NCI-H82 treated with DMSO at 0.1 percent for 48 hours (cell line): Measurements from ENCODE around the gene PAQR6.
A peak's percentile ranks its signal among the peaks of the same experiment; 100 is the strongest.
"Not testable (repeated sequence)": the region's sequence is repeated elsewhere in the genome, so short reads cannot be mapped to it uniquely, and the experiment has no call there.

Experiments used
- DNase-seq: peaks from one replicate; lab custom pipeline; 2025; ENCODE audit not compliant: unreplicated experiment; lab: John Stamatoyannopoulos, UW

Gene PAQR6

DNA sequence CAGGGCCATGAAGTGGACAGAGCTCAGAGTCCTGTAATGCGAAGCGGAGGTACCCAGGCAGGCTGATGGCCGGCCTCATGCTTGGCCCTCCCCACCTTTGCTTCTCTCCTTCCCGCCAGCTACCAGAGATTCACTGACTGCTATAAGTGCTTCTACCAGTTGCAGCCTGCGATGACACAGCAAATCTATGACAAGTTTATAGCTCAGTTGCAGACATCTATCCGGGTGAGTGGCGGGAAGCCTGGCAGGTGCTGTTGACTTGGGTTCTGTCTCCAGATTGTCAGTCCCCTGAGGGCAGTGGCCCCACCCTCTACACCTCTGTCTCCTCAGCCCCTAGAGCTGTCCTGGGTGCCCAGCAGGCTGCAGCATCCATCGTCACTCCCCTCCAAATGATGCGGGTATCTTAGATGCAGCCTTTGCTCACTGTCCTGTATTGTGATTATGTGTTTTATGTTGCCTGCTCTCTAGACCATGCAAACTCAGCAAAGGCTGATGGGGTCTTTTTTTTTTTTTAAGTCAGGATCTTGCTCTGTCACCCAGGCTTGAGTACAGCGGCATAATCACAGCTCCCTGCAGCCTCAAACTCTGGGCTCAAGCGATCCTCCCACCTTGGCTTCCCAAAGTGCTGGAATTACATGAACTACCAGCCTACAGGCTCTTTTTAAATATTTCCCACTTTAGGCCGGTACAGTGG is 15.5 kb downstream of the PAQR6 start:
- DNase-seq: no peak

GRCh38 chr1:156230473-156230837 is 17.4 kb downstream of the PAQR6 start:
- no peak for DNase-seq

DNA sequence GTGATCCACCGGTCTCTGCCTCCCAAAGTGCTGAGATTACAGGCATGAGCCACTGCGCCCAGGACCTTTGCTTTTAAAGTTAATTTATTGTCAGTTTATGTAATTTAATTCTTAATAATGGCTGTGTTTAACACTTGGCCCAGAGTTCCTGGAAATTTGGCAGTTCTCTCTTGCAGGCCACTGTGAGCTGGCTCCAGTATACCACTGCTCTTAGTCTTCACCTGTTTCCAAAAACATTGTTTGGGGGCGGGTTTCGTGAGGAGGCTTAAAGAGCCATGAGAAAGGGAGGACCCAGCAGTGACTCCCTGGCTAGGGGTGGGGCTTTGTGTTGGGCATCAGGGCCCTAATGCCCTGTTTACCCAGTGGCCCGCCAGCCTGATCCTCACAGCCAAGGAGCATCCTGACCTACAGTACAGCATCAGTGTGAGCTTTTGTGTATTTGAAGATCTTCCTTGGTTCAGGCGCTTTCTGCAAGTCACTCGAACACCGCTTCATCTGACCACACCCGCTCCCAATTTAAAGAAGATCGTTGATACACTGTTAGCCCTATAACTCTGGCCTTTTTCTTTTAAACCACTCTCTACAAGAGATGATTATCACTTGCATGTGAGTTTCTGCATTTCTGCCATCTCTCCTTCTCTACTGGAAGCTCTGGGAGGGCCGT is 17.9 kb downstream of the PAQR6 start:
- no peak for DNase-seq

GRCh38 chr1:156228501-156228900 is 19.4 kb downstream of the PAQR6 start:
- no peak for DNase-seq

GRCh38 chr1:156226782-156227181 is 21.1 kb downstream of the PAQR6 start:
- no peak for DNase-seq

DNA sequence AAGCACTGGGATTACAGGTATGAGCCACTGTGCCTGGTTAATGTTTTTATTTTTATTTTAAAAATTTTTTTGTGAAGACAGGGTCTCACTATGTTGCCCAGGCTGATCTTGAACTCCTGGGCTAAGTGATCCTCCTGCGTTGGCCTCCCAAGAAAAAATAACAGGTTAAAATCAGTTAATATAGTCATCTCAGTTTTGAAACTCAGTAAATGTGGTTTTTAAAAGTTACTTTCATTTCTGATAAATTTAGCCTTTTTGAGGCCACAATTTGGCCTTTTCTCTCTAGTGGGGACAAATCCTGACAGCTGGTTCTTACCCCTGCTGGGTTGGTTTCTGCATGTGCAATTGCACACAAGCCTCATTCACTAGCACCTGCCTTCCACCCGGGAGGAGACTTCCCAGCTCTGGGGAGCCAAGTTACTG is 21.7 kb downstream of the PAQR6 start:
- DNase-seq: no peak

- no peak for DNase-seq
These were observed 22.2 kb downstream of the PAQR6 start for GRCh38 chr1:156225677-156226014.

- DNase-seq: no peak
These were observed 25.7 kb downstream of the PAQR6 start for GRCh38 chr1:156221986-156222692.

DNA sequence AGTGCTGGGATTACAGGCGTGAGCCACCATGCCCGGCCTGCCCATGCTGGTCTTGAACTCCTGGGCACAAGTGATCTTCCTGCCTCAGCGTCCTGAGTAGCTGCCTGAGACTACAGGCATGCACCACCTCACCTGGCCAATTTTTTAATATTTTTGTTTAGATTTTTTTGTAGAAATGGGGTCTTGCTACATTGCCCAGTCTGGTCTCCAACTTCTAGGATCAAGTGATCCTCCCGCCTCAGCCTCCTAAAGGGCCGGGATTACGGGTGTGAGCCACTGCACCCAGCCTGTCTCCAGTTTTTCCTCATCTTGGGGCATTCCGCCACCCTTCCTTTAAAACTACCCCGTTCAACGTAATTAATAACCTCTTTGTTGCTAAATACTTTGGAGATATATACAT is 27.6 kb downstream of the PAQR6 start:
- DNase-seq: no peak

GRCh38 chr1:156217871-156218270 is 30.0 kb downstream of the PAQR6 start:
- no peak for DNase-seq

DNA sequence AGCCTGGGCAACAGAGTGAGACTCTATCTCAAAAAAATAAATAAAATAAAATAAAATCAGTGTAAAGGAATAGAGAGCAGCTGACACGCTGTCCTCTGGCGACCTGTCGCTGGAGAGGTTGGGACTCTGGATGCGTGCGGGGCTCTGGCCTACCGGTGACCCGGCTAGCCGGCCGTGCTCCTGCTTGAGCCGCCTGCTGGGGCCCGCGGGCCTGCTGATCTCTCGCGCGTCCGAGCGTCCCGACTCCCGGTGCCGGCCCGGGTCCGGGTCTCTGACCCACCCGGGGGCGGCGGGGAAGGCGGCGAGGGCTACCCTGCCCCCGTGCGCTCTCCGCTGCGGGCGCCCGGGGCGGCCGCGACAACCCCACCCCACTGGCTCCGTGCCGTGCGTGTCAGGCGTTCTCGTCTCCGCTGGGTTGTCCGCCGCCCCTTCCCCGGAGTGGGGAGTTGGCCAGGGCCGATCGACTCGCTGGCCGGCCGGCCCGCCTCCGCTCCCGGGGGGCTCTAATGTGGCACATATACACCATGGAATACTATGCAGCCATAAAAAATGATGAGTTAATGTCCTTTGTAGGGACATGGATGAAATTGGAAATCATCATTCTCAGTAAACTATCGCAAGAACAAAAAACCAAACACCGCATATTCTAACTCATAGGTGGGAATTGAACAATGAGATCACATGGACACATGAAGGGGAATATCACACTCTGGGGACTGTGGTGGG is 31.3 kb downstream of the PAQR6 start:
- DNase-seq: not testable (repeated sequence)

- no peak for DNase-seq
These were observed 33.7 kb downstream of the PAQR6 start for GRCh38 chr1:156214024-156214748.

DNA sequence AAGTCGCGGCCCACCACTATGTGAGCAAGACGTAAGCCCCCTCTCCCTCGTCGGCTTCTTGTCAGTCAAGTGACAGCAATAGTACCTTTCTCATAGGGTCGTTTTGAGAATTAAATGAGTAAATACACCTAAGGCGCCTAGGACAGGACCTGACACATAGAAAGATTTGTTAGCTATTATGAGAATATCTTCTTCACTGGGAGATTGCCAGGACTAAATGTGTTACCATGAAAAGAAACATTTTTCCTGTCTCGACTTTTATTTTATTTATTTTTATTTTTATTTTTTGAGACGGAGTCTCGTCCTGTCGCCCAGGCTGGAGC is 34.3 kb downstream of the PAQR6 start:
- no peak for DNase-seq

- peak; percentile 93 for DNase-seq
These were observed 34.8 kb downstream of the PAQR6 start, which contains the start of gene PMF1 for GRCh38 chr1:156212833-156213643. PMF1 (plus strand) TSS chr1:156213007; CDS start chr1:156213016, 9 bp downstream.

DNA sequence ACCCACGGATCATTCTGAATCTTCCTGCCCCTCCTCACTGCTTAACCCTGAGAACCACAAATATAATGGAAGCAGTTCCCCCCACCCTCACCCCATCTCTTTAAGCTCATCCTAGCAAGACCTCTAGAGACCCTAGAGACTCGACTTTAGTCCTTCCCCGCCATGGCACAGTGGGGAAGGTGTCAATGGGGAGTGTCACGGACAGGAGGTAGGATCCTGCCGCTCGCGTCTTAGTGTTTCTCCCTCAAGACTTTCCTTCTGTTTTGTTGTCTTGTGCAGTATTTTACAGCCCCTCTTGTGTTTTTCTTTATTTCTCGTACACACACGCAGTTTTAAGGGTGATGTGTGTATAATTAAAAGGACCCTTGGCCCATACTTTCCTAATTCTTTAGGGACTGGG is 35.7 kb downstream of the PAQR6 start:
- DNase-seq: no peak

- no peak for DNase-seq
These were observed 36.6 kb downstream of the PAQR6 start for GRCh38 chr1:156211243-156211642.

- no peak for DNase-seq
These were observed 43.2 kb downstream of the PAQR6 start for GRCh38 chr1:156204686-156205085.

- no peak for DNase-seq
These were observed 44.5 kb downstream of the PAQR6 start for GRCh38 chr1:156203331-156203730.

- DNase-seq: no peak
These were observed 47.8 kb downstream of the PAQR6 start for GRCh38 chr1:156200044-156200443.

DNA sequence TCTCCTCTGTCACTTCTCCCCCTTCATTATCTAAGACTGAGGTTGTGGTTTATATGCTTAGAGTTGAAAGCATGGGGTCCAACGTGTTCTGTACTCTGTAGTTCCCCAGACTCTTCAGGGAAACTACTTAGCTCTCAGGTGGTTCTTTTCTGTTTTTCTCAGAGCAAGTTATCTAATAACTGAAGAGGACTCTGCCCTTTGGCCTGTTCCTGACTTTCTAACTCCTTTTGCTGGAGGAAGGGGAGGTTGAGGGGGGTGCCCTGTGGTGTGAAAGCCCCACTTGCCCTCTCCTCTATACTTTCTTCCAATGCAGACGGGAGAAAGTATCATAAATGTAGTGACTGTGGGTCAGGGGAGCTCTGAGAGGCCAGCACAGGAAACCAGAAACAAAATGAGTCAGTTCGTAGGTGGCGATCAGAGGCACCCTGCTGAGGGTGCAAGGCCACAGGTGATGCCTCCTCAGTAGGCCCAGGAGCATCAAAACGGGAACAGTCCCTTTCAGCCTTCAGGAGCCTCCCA is 49.0 kb downstream of the PAQR6 start:
- no peak for DNase-seq
